GM12865 (cell line): ENCODE measurements around the gene CDH15.

Experiments used
- DNase-seq: peaks from one replicate; pipeline ENCODE4 v3.0.0; 2010; ENCODE audit warnings: low read depth
- H3K4me3 ChIP-seq: 2 replicates; pipeline ENCODE4 v1.5.1; 2011; ENCODE audit warnings: mild to moderate bottlenecking, low read depth, low read length, control low read depth
- TF ChIP-seq, protein P1 (sequence below): IDR thresholded peaks from 2 replicates; pipeline ENCODE4 v1.5.1; 2011; ENCODE audit warnings: low read length, control low read depth, low read depth, inconsistent platforms; ENCODE audit not compliant: insufficient read depth; ENCODE audit errors: missing control alignments

CDH15 gene

DNA sequence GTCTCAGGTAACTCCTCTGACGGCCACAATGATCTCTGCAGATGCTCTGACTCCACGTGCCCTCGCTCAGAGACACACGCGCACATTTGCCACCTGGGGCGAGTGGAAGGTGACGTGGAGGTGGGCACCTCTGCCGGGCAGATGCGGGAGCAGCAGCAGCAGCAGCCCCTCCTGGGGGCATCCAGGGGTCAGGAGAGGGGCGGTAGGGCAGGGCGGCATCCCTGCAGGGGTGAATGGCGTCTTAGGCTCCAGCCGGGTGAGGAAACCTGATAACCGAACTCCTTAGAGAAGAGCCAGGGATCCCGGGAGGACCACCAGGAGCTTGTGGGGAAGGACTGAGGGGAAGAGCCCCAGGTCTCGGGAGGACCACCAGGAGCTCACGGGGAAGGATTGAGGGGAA, 34.6 kb upstream of the CDH15 start:
- DNase-seq, result no peak
- H3K4me3 ChIP-seq, result no peak overlapping the region
- TF ChIP-seq, protein P1, sequence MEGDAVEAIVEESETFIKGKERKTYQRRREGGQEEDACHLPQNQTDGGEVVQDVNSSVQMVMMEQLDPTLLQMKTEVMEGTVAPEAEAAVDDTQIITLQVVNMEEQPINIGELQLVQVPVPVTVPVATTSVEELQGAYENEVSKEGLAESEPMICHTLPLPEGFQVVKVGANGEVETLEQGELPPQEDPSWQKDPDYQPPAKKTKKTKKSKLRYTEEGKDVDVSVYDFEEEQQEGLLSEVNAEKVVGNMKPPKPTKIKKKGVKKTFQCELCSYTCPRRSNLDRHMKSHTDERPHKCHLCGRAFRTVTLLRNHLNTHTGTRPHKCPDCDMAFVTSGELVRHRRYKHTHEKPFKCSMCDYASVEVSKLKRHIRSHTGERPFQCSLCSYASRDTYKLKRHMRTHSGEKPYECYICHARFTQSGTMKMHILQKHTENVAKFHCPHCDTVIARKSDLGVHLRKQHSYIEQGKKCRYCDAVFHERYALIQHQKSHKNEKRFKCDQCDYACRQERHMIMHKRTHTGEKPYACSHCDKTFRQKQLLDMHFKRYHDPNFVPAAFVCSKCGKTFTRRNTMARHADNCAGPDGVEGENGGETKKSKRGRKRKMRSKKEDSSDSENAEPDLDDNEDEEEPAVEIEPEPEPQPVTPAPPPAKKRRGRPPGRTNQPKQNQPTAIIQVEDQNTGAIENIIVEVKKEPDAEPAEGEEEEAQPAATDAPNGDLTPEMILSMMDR, result no peak

DNA sequence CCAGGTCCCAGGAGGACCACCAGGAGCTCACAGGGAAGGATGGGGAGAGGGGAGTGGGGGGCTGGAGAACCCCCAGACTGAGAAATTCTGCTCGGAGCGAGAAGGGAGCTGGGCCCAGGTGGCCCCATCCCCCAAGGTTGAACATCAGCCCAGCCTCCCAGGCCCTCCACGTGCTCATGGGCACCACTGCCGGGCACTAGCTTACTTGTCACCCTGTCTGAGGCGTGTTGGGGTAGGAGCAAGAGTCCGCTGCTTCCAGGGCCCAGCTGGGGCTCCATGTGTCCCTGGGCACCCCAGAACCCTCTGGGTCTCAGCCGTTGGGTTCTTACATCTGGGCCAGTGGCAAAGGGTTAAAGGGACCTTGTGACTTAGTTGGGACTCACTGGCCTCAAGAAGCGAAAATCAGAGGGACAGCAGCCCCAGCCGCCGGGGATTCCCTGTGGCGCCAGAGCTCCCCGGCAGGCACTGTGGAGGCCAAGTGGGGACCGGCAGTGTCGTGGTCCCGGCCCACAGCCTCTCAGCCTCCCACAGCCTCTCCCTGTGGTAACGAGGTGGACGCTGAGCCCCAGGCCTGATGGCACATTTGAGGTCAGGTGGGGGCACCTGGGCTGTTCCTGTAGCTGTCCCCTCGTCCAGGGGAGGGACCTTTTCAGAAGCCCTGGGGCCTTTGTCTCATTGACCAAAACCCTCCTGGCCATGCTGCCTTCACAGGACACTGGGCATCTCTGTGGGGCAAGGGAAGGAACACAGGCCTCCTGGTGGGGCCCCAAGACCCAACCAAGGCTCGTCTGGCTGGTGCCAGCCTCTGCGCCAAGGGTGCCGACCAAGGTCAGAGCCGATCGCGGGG, 33.7 kb upstream of the CDH15 start:
- TF ChIP-seq, protein P1, result no peak
- H3K4me3 ChIP-seq, result no peak overlapping the region
- DNase-seq, result no peak

- TF ChIP-seq, protein P1, result no peak
- no peak overlapping the region for H3K4me3 ChIP-seq
- no peak for DNase-seq
These were observed 33.1 kb upstream of the CDH15 start for GRCh38 chr16:89138513-89138795.

- no peak for DNase-seq
- no peak overlapping the region for H3K4me3 ChIP-seq
- TF ChIP-seq, protein P1, result no peak
These were observed 32.6 kb upstream of the CDH15 start for GRCh38 chr16:89138843-89139520.

- H3K4me3 ChIP-seq, result no peak overlapping the region
- no peak for DNase-seq
- TF ChIP-seq, protein P1, result no peak
These were observed 31.6 kb upstream of the CDH15 start for GRCh38 chr16:89139907-89140361.

- no peak overlapping the region for H3K4me3 ChIP-seq
- TF ChIP-seq, protein P1, result no peak
- no peak for DNase-seq
These were observed 31.1 kb upstream of the CDH15 start for GRCh38 chr16:89140401-89140800.
